ENCODE measurements around the gene DCT.
"Not testable (repeated sequence)": the region's sequence is repeated elsewhere in the genome, so short reads cannot be mapped to it uniquely, and the experiment has no call there.

DCT gene

GRCh38 chr13:94479616-94480015, at the start of gene DCT:
Gene DCT, minus strand, starts transcription at chr13:94479682. Its CDS starts 427 bp downstream, at chr13:94479255.
- no peak for DNase-seq (ENCODE audit: low read depth in 2 of 2)

- not testable (repeated sequence) for DNase-seq (ENCODE audit: low read depth in 2 of 2)
Observed at GRCh38 chr13:94526956-94527355, 47.5 kb upstream of the DCT start.

- no peak for DNase-seq (ENCODE audit: low read depth in 2 of 2)
Observed at GRCh38 chr13:94525781-94526180, 46.3 kb upstream of the DCT start.

GRCh38 chr13:94524407-94524806, 44.9 kb upstream of the DCT start:
- no peak for DNase-seq (ENCODE audit: low read depth in 2 of 2)

- DNase-seq (ENCODE audit: low read depth in 2 of 2), result no peak
Observed at GRCh38 chr13:94520001-94520400, 40.5 kb upstream of the DCT start.

GRCh38 chr13:94516456-94516855, 37.0 kb upstream of the DCT start:
- DNase-seq (ENCODE audit: low read depth in 2 of 2), result no peak

GRCh38 chr13:94515911-94516310, 36.4 kb upstream of the DCT start:
- DNase-seq (ENCODE audit: low read depth in 2 of 2), result no peak

GRCh38 chr13:94515374-94515773, 35.9 kb upstream of the DCT start:
- no peak for DNase-seq (ENCODE audit: low read depth in 2 of 2)

GRCh38 chr13:94513026-94513425, 33.5 kb upstream of the DCT start:
- DNase-seq (ENCODE audit: low read depth in 2 of 2), result no peak

- no peak for DNase-seq (ENCODE audit: low read depth in 2 of 2)
Observed at GRCh38 chr13:94505730-94506129, 26.2 kb upstream of the DCT start.

- no peak for DNase-seq (ENCODE audit: low read depth in 2 of 2)
Observed at GRCh38 chr13:94503851-94504250, 24.4 kb upstream of the DCT start.

GRCh38 chr13:94498831-94499230, 19.3 kb upstream of the DCT start:
- DNase-seq (ENCODE audit: low read depth in 2 of 2), result not testable (repeated sequence)

- DNase-seq (ENCODE audit: low read depth in 2 of 2), result no peak
Observed at GRCh38 chr13:94495806-94496205, 16.3 kb upstream of the DCT start.

GRCh38 chr13:94494026-94494425, 14.5 kb upstream of the DCT start:
- no peak for DNase-seq (ENCODE audit: low read depth in 2 of 2)

- no peak for DNase-seq (ENCODE audit: low read depth in 2 of 2)
Observed at GRCh38 chr13:94487043-94487442, 7.6 kb upstream of the DCT start.

- DNase-seq (ENCODE audit: low read depth in 2 of 2), result no peak
Observed at GRCh38 chr13:94483970-94484369, 4.5 kb upstream of the DCT start.

GRCh38 chr13:94481941-94482340, 2.5 kb upstream of the DCT start:
- no peak for DNase-seq (ENCODE audit: low read depth in 2 of 2)

- DNase-seq (ENCODE audit: low read depth in 2 of 2), result no peak
Observed at GRCh38 chr13:94480672-94481145, 1.2 kb upstream of the DCT start.

GRCh38 chr13:94478913-94479312, 569 bp downstream of the DCT start:
- no peak for DNase-seq (ENCODE audit: low read depth in 2 of 2)

GRCh38 chr13:94470126-94470525, 9.4 kb downstream of the DCT start:
- no peak for DNase-seq (ENCODE audit: low read depth in 2 of 2)

GRCh38 chr13:94464771-94465170, 14.7 kb downstream of the DCT start:
- DNase-seq (ENCODE audit: low read depth in 2 of 2), result peak in 1 of 2 donors; percentile 29

GRCh38 chr13:94462670-94463069, 16.8 kb downstream of the DCT start:
- DNase-seq (ENCODE audit: low read depth in 2 of 2), result no peak

- DNase-seq (ENCODE audit: low read depth in 2 of 2), result no peak
Observed at GRCh38 chr13:94459116-94459515, 20.4 kb downstream of the DCT start.

GRCh38 chr13:94455414-94455813, 24.1 kb downstream of the DCT start:
- DNase-seq (ENCODE audit: low read depth in 2 of 2), result no peak

GRCh38 chr13:94454906-94455305, 24.6 kb downstream of the DCT start:
- DNase-seq (ENCODE audit: low read depth in 2 of 2), result no peak
